ENCODE results near the gene SH3BP4.

Gene SH3BP4

DNA sequence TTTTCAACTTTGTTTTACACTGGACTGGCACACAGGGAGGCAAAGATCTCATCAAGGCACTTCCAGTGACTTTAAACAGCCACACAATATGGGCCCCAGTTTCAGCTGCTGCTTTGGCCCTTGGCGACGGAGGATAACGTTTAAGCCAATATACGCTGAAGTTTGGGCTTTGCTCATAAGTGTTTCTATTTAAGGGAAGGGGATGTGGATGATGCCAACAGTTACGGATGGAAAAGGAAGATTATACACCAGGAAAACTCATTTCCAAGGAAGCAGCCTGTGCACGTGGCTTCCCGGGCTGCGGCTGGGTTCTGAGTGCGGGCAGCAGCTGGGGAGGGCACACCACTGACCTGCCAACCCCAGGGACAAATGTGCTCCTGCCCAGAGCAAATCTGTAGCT is 151.1 kb downstream of the SH3BP4 start:
- in situ Hi-C loops (cut with HindIII; ENCODE audit: low pct_unique_long_range_greater_than_20kb, low sequenced_read_pairs) = no loop called here
- DNase-seq (ENCODE audit: low read depth in 1 of 2, low spot score in 1 of 2) = no peak
- no peak for TF ChIP-seq JUND (IDR thresholded peaks at IDR 0.05; ENCODE audit: low read depth)
